H9 (cell line): ENCODE data around the gene PLEK2. TPM values are rescaled to one million over a fixed set of nuclear protein-coding genes. Genes with fewer than 3 reads are reported as not detected.

Experiments
- DNase-seq: peaks from one replicate; pipeline ENCODE4 v3.0.0-alpha.2; 2017
- H2AFZ ChIP-seq: one replicate; pipeline ENCODE4 v1.6.1; 2013; ENCODE audit warnings: mild to moderate bottlenecking, low read length, control low read depth, moderate library complexity
- H2AK5ac ChIP-seq: 2 replicates; pipeline ENCODE4 v1.6.1; 2013; ENCODE audit warnings: low read length, control low read depth, mixed read lengths; ENCODE audit not compliant: insufficient read length
- H2BK120ac ChIP-seq: one replicate; pipeline ENCODE4 v1.6.1; 2013; ENCODE audit warnings: low read depth, mild to moderate bottlenecking, low read length, control low read depth, inconsistent platforms; ENCODE audit not compliant: poor library complexity, severe bottlenecking
- H2BK12ac ChIP-seq: 2 replicates; pipeline ENCODE4 v1.6.1; 2013; ENCODE audit warnings: low read length, control low read depth, mixed read lengths, low read depth; ENCODE audit not compliant: insufficient read length
- H2BK15ac ChIP-seq: 2 replicates; pipeline ENCODE4 v1.6.1; 2013; ENCODE audit warnings: low read depth, low read length, control low read depth
- H2BK20ac ChIP-seq: one replicate; pipeline ENCODE4 v1.6.1; 2013; ENCODE audit warnings: low read depth, mild to moderate bottlenecking, low read length, control low read depth, inconsistent platforms; ENCODE audit not compliant: poor library complexity, severe bottlenecking
- H2BK5ac ChIP-seq: 2 replicates; pipeline ENCODE4 v1.6.1; 2013; ENCODE audit warnings: low read length, control low read depth, mixed read lengths; ENCODE audit not compliant: insufficient read length
- H3K14ac ChIP-seq: 2 replicates; pipeline ENCODE4 v1.6.1; 2013; ENCODE audit warnings: low read length, control low read depth; ENCODE audit not compliant: insufficient read depth
- H3K18ac ChIP-seq: 2 replicates; pipeline ENCODE4 v1.6.1; 2013; ENCODE audit warnings: low read depth, mild to moderate bottlenecking, mixed read lengths, low read length, control low read depth; ENCODE audit not compliant: insufficient read length
- H3K23ac ChIP-seq: 2 replicates; pipeline ENCODE4 v1.6.1; 2013; ENCODE audit warnings: low read length, control low read depth, mixed read lengths, low read depth; ENCODE audit not compliant: insufficient read length
- H3K23me2 ChIP-seq: 2 replicates; pipeline ENCODE4 v1.6.1; 2013; ENCODE audit warnings: low read depth, mild to moderate bottlenecking, mixed read lengths, low read length, control low read depth; ENCODE audit not compliant: insufficient read length, poor library complexity, severe bottlenecking
- H3K27ac ChIP-seq: 2 replicates; pipeline ENCODE4 v1.5.1; 2013; ENCODE audit warnings: low read length, control low read depth, mixed read lengths, low read depth; ENCODE audit not compliant: insufficient read length
- H3K27me3 ChIP-seq: 2 replicates; pipeline ENCODE4 v1.6.1; 2013; ENCODE audit warnings: low read length, control low read depth, inconsistent platforms; ENCODE audit not compliant: insufficient read depth
- H3K4ac ChIP-seq: 2 replicates; pipeline ENCODE4 v1.6.1; 2013; ENCODE audit warnings: low read depth, mild to moderate bottlenecking, control low read depth, inconsistent platforms, low read length, moderate library complexity
- H3K4me1 ChIP-seq: 2 replicates; pipeline ENCODE4 v1.6.1; 2013; ENCODE audit warnings: low read length, control low read depth, inconsistent platforms; ENCODE audit not compliant: insufficient read depth
- H3K4me2 ChIP-seq: 2 replicates; pipeline ENCODE4 v1.6.1; 2013; ENCODE audit warnings: low read length, control low read depth, mixed read lengths; ENCODE audit not compliant: insufficient read length, insufficient read depth
- H3K56ac ChIP-seq: 2 replicates; pipeline ENCODE4 v1.6.1; 2013; ENCODE audit warnings: low read depth, mild to moderate bottlenecking, mixed read lengths, low read length, control low read depth; ENCODE audit not compliant: insufficient read length
- H3K79me1 ChIP-seq: 2 replicates; pipeline ENCODE4 v1.6.1; 2013; ENCODE audit warnings: low read depth, mild to moderate bottlenecking, moderate library complexity, low read length, control low read depth, inconsistent platforms; ENCODE audit not compliant: insufficient read depth, poor library complexity, severe bottlenecking
- H3K79me2 ChIP-seq: 2 replicates; pipeline ENCODE4 v1.6.1; 2013; ENCODE audit warnings: low read length, control low read depth, inconsistent platforms; ENCODE audit not compliant: insufficient read depth
- H3K9ac ChIP-seq: 2 replicates; pipeline ENCODE4 v1.6.1; 2013; ENCODE audit warnings: low read length, control low read depth, mixed read lengths; ENCODE audit not compliant: insufficient read length; ENCODE audit errors: extremely low read depth
- H3K9me3 ChIP-seq: one replicate; pipeline ENCODE4 v1.6.1; 2013; ENCODE audit warnings: low read depth, low read length, inconsistent platforms; ENCODE audit not compliant: control insufficient read depth
- H3T11ph ChIP-seq: one replicate; pipeline ENCODE4 v1.6.1; 2013; ENCODE audit warnings: mild to moderate bottlenecking, low read length, control low read depth, inconsistent platforms
- H4K20me1 ChIP-seq: one replicate; pipeline ENCODE4 v1.6.1; 2013; ENCODE audit not compliant: control insufficient read depth, insufficient read length, insufficient read depth
- H4K5ac ChIP-seq: 2 replicates; pipeline ENCODE4 v1.6.1; 2013; ENCODE audit warnings: low read depth, mild to moderate bottlenecking, mixed read lengths, low read length, control low read depth; ENCODE audit not compliant: insufficient read length
- H4K8ac ChIP-seq: replicated peaks from 2 replicates; pipeline ENCODE4 v1.6.1; 2013; ENCODE audit warnings: low read length, control low read depth, mixed read lengths, low read depth; ENCODE audit not compliant: insufficient read length
- H4K91ac ChIP-seq: 2 replicates; pipeline ENCODE4 v1.6.1; 2013; ENCODE audit warnings: low read depth, mild to moderate bottlenecking, moderate library complexity, mixed read lengths, low read length, control low read depth; ENCODE audit not compliant: insufficient read length
- H3K27ac Mint-ChIP-seq, 3 experiments: 2 replicates in 2 of 3; 3 replicates in 1 of 3; pipeline ENCODE4 v1.8.0; 2020 to 2021; ENCODE audit warnings: mixed read lengths in 3 of 3, mild to moderate bottlenecking in 1 of 3, moderate library complexity in 1 of 3
- H3K27me3 Mint-ChIP-seq: 2 replicates; pipeline ENCODE4 v1.8.0; 2021; ENCODE audit warnings: low read depth, mild to moderate bottlenecking, moderate library complexity, mixed read lengths
- H3K36me3 Mint-ChIP-seq, 3 experiments: 2 replicates in 2 of 3; 3 replicates in 1 of 3; pipeline ENCODE4 v1.8.0; 2020 to 2021; ENCODE audit warnings: low read depth in 3 of 3, mixed read lengths in 3 of 3; ENCODE audit not compliant: insufficient read depth in 1 of 3
- H3K4me1 Mint-ChIP-seq, 2 experiments: 2 replicates each; pipeline ENCODE4 v1.8.0; 2020; ENCODE audit warnings: mixed read lengths in 2 of 2
- H3K4me3 Mint-ChIP-seq, 2 experiments: 2 replicates in 1 of 2; 3 replicates in 1 of 2; pipeline ENCODE4 v1.8.0; 2020 to 2021; ENCODE audit warnings: mild to moderate bottlenecking in 2 of 2, mixed read lengths in 2 of 2, moderate library complexity in 1 of 2
- H3K9me3 Mint-ChIP-seq, 2 experiments: 2 replicates in 1 of 2; 3 replicates in 1 of 2; pipeline ENCODE4 v1.8.0; 2020; ENCODE audit warnings: mild to moderate bottlenecking in 2 of 2, mixed read lengths in 2 of 2, moderate library complexity in 1 of 2
- WGBS: extraction: QIAGEN DNeasy Blood & Tissue Kit; methylation state at CpG from one replicate; pipeline ENCODE4 v1.1.7; 2013; ENCODE audit warnings: missing lambda C conversion rate, low lambda C conversion rate, mixed read lengths; ENCODE audit not compliant: insufficient read length; ENCODE audit errors: extremely low coverage; 5-methylcytosine and 5-hydroxymethylcytosine counted together
- total RNA-seq: library from RNA; stranded (reverse); gene quantifications from 2 replicates; pipeline ENCODE4 v1.2.1, GENCODE V29; 2021
- TF ChIP-seq, protein P1 (sequence below): fragments of 200-600 bp; sonication (generic); conservative IDR thresholded peaks from 3 replicates; pipeline ENCODE4 v1.8.0; 2021; ENCODE audit warnings: antibody characterized with exemption, mild to moderate bottlenecking

The PLEK2 gene
- total RNA-seq, 1 experiment from 2014 or later, result not detected

DNA sequence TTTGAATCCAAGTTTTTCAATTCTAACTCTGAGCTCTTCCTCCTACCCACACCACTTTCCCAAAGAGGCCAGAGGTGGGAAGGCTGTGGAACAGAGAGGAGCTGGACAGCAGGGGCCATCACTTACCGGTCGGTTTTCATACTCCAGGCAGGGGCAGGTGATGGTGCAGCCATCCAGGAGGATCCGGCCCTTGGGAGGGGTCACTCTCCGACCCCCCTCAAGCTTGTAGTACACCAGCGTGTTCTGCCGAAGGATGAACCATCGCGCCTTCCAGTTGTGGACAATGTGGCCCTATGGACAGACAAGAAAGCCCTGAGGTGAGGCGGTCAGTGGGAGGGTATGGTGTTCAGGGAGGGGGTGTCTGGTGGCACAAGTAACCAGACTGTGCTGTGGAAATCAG is 14.4 kb downstream of the PLEK2 start:
- H3K27ac ChIP-seq, result no peak overlapping the region
- no CpG with 5 or more reads among the region's 9 CpGs for WGBS
- no peak overlapping the region for H3K14ac ChIP-seq
- no peaks in the 10 kb centered on the region for H4K20me1 ChIP-seq
- no peak overlapping the region for H2AFZ ChIP-seq
- Mint-ChIP-seq H3K4me3 (no peak overlapping the region), H3K4me1 (peaks cover 5 to 6% of the 10 kb centered on the region in 2 experiments), H3K36me3 (no peaks in the 10 kb centered on the region), H3K27ac (0 out of 7 replicates have a peak overlapping the region, but pooled peaks of 1 of the 3 experiments have one; percentile 31), H3K9me3 (no peaks in the 10 kb centered on the region), H3K27me3 (peaks cover 2% of the 10 kb centered on the region; the same call in 1 of the 2 replicates)
- no peak overlapping the region for H2AK5ac ChIP-seq
- H3K4me1 ChIP-seq, result no peaks in the 10 kb centered on the region; the same call in 1 of the 2 replicates
- H3K18ac ChIP-seq, result no peak overlapping the region
- no peak overlapping the region for H3K9ac ChIP-seq
- no peak overlapping the region for H2BK20ac ChIP-seq
- H4K91ac ChIP-seq, result no peak overlapping the region
- H3K23ac ChIP-seq, result no peak overlapping the region
- H4K8ac ChIP-seq, result no peak overlapping the region
- no peak overlapping the region for H2BK5ac ChIP-seq
- no peaks in the 10 kb centered on the region for H3K9me3 ChIP-seq
- no peak overlapping the region for H3K56ac ChIP-seq
- H2BK120ac ChIP-seq, result no peak overlapping the region
- H3K23me2 ChIP-seq, result no peaks in the 10 kb centered on the region
- H3K79me2 ChIP-seq, result no peaks in the 10 kb centered on the region
- no peaks in the 10 kb centered on the region for H3K27me3 ChIP-seq
- no peak overlapping the region for H4K5ac ChIP-seq
- H3K4ac ChIP-seq, result no peak overlapping the region
- no peak for DNase-seq
- no peak overlapping the region for H3K4me2 ChIP-seq
- H3K79me1 ChIP-seq, result no peaks in the 10 kb centered on the region
- no peak overlapping the region for H2BK15ac ChIP-seq
- H3T11ph ChIP-seq, result no peak overlapping the region
- H2BK12ac ChIP-seq, result no peak overlapping the region
- TF ChIP-seq, protein P1, sequence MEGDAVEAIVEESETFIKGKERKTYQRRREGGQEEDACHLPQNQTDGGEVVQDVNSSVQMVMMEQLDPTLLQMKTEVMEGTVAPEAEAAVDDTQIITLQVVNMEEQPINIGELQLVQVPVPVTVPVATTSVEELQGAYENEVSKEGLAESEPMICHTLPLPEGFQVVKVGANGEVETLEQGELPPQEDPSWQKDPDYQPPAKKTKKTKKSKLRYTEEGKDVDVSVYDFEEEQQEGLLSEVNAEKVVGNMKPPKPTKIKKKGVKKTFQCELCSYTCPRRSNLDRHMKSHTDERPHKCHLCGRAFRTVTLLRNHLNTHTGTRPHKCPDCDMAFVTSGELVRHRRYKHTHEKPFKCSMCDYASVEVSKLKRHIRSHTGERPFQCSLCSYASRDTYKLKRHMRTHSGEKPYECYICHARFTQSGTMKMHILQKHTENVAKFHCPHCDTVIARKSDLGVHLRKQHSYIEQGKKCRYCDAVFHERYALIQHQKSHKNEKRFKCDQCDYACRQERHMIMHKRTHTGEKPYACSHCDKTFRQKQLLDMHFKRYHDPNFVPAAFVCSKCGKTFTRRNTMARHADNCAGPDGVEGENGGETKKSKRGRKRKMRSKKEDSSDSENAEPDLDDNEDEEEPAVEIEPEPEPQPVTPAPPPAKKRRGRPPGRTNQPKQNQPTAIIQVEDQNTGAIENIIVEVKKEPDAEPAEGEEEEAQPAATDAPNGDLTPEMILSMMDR, result no peak
